ENCODE measurements around the gene COG1.

GRCh38 chr17:73187203-73187769 is 5.6 kb upstream of the COG1 start:
- TF ChIP-seq POLR2A (IDR thresholded peaks at IDR 0.05; ENCODE audit: low read length) (no peak), CTCF (IDR thresholded peaks at IDR 0.05) (no peak), EP300 (IDR thresholded peaks at IDR 0.05) (no peak), SMC3 (IDR thresholded peaks at IDR 0.05) (no peak), ZSCAN20 (CRISPR knock-in tag; IDR thresholded peaks at IDR 0.05) (no peak), BHLHE40 (IDR thresholded peaks at IDR 0.05; ENCODE audit: low read depth, low read length) (no peak), JUN (IDR thresholded peaks at IDR 0.05) (no peak), RAD21 (conservative IDR thresholded peaks at IDR 0.05 in 1 of 2, IDR thresholded peaks at IDR 0.05 in 1 of 2) (no peak), RFX5 (IDR thresholded peaks at IDR 0.05) (no peak), BCL3 (IDR thresholded peaks at IDR 0.05) (no peak), ZFP36 (IDR thresholded peaks at IDR 0.05; ENCODE audit: borderline replicate concordance, partially characterized antibody) (no peak)

Measured in A549 (cell line).